ENCODE results near the gene PRCD. TPM values are rescaled to one million over a fixed set of nuclear protein-coding genes. Genes with fewer than 3 reads are reported as not detected.
"Not testable (repeated sequence)": the region's sequence is repeated elsewhere in the genome, so short reads cannot be mapped to it uniquely, and the experiment has no call there.

PRCD gene
- total and polyA plus RNA-seq, 5 experiments from 2014 or later = 4.0 to 11.4 (median 5.3) TPM

DNA sequence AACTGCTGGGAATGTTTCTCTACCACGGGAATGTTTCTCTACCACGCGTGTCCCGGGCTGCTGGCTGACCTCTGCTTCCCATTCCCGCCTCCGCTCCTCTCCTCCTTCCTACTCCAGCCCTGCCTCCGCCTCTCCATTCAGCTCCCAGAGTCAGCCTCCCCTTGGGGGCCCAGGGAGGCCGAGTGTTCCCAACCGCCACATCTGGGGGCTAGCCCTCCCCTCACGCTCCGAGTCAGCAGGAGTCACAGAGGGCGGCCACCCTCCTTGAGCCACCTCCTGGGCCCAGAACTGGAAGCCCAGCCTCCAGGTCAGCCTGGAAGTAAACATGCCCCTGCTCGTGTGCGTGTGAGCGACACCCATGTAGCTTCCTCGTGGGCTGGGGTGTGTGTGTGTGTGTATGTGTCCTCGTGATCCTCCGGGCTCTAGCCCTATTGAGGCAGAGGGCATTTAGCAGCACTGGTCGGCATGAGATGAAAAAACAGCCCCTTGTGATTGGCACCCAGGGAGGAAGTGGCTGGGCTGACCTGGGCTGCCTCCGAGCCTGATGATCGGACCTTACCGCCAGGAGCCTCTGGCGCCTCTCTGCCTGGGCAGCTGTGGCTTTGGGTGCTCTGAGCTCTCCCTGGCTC lies 9.6 kb upstream of the PRCD start:
- peak overlapping the region in 7 of 10 donors; percentile 18 to 76 (median 66) for H3K4me3 Mint-ChIP-seq
- POLR2A ChIA-PET = interaction anchor here (0.6 to 3.6 kb wide), 6 partner anchors 8 to 27 kb away, joined by 3 to 46 read pairs (median 16); partner anchors contain the start of genes CYGB and PRCD
- DNase-seq = peak in 1 of 10 donors; percentile 38
- no peaks in the 10 kb centered on the region for H3K9me3 Mint-ChIP-seq
- H3K4me1 Mint-ChIP-seq = peaks cover 18 to 54% (median 45%) of the 10 kb centered on the region in 4 donors
- H3K27me3 Mint-ChIP-seq = no peaks in the 10 kb centered on the region
- H3K27ac Mint-ChIP-seq = peak overlapping the region; percentile 74 to 97 (median 91)
- H3K36me3 Mint-ChIP-seq = peaks cover 0 to 2% (median 0%) of the 10 kb centered on the region in 3 donors
- no peak for ATAC-seq

DNA sequence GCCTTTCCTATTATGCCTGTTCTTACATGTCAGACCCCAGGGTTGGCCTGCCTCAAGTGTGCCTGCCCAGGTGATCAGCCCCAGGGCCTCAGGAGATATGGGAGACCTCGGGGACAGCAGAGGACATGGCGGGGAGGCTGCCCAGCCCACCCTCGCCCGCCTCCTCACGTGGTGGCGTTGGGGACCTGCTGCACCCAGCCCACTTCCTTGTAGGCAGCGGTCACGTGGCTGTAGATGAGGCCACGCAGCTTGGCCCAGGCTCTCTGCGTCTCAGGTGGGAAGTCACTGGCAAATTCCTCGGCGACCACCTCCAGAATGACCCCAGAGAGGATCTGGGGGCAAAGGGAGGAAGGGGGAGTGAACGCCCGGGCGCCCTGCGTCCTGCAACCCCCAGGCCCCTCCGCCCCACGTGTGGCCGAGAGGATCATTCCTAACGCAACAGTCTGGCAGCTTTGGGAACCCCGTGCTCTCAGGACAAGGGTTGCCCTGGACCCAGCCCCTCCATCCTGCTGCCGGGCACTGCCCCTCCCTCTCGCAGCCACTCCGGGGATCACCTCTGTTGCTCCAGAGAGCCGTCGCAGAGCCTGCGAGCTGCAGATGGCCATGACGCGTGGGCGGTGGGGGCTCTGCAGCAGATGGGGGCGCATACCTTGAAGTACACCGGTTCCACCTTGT lies 8.9 kb upstream of the PRCD start:
- peak overlapping the region in 6 of 10 donors; percentile 18 to 76 (median 54) for H3K4me3 Mint-ChIP-seq
- peaks cover 0 to 2% (median 0%) of the 10 kb centered on the region in 3 donors for H3K36me3 Mint-ChIP-seq
- no peaks in the 10 kb centered on the region for H3K27me3 Mint-ChIP-seq
- no peaks in the 10 kb centered on the region for H3K9me3 Mint-ChIP-seq
- DNase-seq = no peak
- H3K4me1 Mint-ChIP-seq = peaks cover 19 to 59% (median 48%) of the 10 kb centered on the region in 4 donors
- POLR2A ChIA-PET = interaction anchor here (1.8 kb wide), 1 partner anchor 9 kb away, joined by 5 read pairs; no protein-coding TSS in a partner anchor
- ATAC-seq = no peak
- H3K27ac Mint-ChIP-seq = peak overlapping the region in 9 of 10 donors; percentile 80 to 97 (median 90)

DNA sequence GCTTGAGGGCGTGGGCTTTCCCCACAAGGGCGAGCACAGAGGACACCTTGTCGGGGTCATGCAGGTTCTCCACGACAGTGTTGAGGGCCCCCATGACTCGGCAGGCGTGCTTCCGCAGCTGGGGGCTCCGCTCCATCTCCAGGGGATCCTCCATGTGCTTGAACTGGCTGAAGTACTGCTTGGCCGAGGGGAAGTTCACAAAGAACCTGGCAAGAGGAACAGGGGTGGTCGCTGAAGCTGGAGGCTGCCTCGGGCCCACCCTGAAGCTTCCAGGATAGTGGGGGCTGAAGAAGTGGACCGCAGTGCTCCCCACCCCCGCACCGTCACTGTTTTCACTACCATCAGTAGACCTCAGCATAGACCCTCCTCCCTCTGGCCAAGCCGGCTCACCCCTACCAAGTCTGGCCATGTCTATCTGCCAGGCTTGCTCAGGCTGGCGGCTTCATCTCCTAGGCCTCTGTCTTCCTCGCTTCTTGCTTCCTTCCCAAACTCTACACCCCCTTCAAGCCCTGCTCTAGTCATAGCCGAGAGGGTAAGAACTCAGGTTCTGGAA lies 8.3 kb upstream of the PRCD start:
- ATAC-seq (no peak), DNase-seq (no peak)
- Mint-ChIP-seq H3K27ac (peak overlapping the region; percentile 59 to 95 (median 88)), H3K4me3 (peak overlapping the region in 5 of 10 donors; percentile 0 to 69 (median 39)), H3K4me1 (peaks cover 19 to 65% (median 48%) of the 10 kb centered on the region in 4 donors), H3K27me3 (peaks cover 0 to 2% (median 0%) of the 10 kb centered on the region in 5 donors), H3K36me3 (peaks cover 0 to 2% (median 0%) of the 10 kb centered on the region in 3 donors), H3K9me3 (no peaks in the 10 kb centered on the region)
- POLR2A ChIA-PET = interaction anchor here (0.7 to 1.8 kb wide), 2 partner anchors 9 to 150 kb away, joined by 3 to 5 read pairs; no protein-coding TSS in a partner anchor

DNA sequence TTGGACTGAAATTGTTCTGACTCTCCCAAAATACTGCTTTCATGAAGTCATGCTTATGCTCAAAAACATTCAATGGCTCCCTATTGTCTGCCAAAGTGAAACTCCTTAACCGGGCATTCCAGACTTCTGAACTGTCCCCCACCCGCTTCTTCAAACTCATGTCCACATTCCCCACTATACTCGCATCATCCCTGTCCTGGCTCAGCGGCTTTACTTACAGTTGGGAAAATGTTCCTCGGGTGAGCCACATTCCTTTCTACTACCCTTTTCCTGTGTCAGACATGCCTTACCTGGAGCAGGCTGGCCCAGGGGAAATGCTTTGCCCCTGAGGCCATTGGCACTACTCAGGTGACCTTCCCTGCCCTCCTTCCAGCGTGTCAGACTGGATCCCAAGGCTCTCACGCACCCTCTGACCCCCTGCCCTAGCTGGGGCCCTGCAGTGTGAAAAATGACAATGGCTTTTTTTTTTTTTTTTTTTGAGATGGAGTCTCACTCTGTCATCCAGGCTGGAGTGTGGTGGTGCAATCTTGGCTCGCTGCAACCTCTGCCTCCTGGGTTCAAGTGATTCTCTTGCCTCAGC lies 7.7 kb upstream of the PRCD start:
- H3K27ac Mint-ChIP-seq = peak overlapping the region; percentile 59 to 95 (median 88)
- peak overlapping the region in 4 of 10 donors; percentile 0 to 69 (median 47) for H3K4me3 Mint-ChIP-seq
- POLR2A ChIA-PET = interaction anchor here (0.7 kb wide), 2 partner anchors 124 to 151 kb away, joined by 3 to 5 read pairs; no protein-coding TSS in a partner anchor
- peaks cover 0 to 2% (median 0%) of the 10 kb centered on the region in 3 donors for H3K36me3 Mint-ChIP-seq
- no peaks in the 10 kb centered on the region for H3K9me3 Mint-ChIP-seq
- ATAC-seq (no peak), DNase-seq (no peak)
- H3K4me1 Mint-ChIP-seq = peaks cover 18 to 67% (median 49%) of the 10 kb centered on the region in 4 donors
- peaks cover 0 to 4% (median 0%) of the 10 kb centered on the region in 5 donors for H3K27me3 Mint-ChIP-seq

DNA sequence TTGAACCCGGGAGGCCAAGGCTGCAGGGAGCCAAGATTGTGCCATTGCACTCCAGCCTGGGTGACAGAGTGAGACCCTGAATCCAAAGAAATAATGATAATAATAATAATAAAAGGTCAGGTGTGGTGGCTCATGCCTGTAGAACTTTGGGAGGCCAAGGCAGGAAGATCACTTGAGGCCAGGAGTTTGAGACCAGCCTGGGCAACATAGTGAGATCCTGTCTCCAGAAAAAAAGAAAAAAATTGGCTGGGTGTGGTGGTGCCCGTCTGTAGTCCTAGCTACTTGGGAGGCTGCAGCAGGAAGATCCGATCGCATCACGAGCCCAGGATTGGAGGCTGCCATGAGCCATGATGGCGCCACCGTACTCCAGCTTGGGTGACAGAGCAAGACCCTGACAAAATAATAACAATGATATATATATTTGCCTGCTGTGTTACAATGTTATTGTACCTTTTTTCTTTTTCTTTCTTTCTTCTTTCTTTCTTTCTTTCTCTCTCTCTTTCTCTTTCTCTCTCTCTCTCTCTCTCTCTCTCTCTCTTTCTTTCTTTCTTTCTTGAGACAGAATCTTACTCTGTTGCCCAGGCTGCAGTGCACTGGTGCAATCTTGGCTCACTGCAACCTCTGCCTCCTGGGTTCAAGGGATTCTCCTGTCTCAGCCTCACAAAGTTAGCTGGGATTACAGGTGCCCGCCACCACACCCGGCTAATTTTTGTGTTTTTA lies 6.0 kb upstream of the PRCD start:
- POLR2A ChIA-PET, DNase-seq, H3K36me3 Mint-ChIP-seq, H3K4me3 Mint-ChIP-seq, H3K27me3 Mint-ChIP-seq, ATAC-seq, H3K9me3 Mint-ChIP-seq: not testable (repeated sequence)
- Mint-ChIP-seq H3K27ac (peak overlapping the region in 4 of 10 donors; percentile 37 to 69 (median 58)), H3K4me1 (peaks cover 10 to 56% (median 37%) of the 10 kb centered on the region in 4 donors)

DNA sequence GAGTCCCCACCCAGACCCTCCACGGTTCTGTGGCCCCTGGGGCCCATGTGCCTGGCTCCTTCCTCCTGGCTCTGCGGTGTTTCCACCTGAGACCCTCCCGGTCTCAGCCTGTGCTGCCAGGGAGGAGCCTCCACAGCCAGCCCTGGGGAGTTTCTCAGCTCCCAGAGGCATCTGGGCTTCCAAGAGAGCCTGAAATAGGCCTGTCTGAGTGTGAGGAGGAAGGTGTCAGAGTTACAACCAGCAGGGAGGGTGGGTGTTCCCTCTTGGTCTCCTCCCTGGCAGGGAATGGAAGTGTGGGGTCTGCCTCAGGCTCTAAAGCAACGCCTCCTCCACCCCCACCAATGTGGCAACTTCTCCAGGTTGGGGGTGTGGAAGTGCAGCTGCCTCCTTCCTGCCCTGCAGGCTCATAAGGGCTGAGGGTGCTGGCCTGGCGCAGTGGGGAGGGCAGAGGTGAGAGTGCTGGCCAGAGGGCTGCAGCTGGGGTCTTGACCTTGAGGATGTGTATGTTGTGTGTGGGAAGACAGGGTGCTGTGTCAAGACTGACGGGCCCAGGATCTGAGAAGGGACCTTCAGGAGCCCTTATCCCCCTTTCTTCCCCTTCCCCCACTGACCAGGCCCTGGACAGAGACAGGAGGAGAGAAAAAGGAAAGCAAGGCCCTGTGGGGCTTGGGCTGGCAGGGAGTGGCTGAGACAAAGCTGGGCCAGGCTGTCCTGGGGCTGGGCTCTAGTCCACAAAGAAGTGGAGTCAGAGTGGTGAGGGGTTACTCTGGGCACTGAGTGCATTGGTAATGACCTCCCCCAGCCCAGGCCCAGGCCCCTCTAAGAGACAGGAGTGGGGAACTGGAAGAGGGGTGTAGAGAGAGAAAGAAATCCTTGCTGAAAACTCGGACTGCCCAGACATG lies 4.8 kb upstream of the PRCD start:
- Mint-ChIP-seq H3K36me3 (peaks cover 0 to 2% (median 0%) of the 10 kb centered on the region in 3 donors), H3K4me1 (peaks cover 14 to 53% (median 36%) of the 10 kb centered on the region in 4 donors), H3K4me3 (peak overlapping the region in 6 of 10 donors; percentile 5 to 65 (median 28)), H3K27ac (peak overlapping the region in 6 of 10 donors; percentile 8 to 91 (median 58)), H3K27me3 (peaks cover 0 to 15% (median 5%) of the 10 kb centered on the region in 5 donors), H3K9me3 (no peaks in the 10 kb centered on the region)
- ATAC-seq (no peak), DNase-seq (peak in 1 of 10 donors; percentile 57)
- POLR2A ChIA-PET = no interaction called here

DNA sequence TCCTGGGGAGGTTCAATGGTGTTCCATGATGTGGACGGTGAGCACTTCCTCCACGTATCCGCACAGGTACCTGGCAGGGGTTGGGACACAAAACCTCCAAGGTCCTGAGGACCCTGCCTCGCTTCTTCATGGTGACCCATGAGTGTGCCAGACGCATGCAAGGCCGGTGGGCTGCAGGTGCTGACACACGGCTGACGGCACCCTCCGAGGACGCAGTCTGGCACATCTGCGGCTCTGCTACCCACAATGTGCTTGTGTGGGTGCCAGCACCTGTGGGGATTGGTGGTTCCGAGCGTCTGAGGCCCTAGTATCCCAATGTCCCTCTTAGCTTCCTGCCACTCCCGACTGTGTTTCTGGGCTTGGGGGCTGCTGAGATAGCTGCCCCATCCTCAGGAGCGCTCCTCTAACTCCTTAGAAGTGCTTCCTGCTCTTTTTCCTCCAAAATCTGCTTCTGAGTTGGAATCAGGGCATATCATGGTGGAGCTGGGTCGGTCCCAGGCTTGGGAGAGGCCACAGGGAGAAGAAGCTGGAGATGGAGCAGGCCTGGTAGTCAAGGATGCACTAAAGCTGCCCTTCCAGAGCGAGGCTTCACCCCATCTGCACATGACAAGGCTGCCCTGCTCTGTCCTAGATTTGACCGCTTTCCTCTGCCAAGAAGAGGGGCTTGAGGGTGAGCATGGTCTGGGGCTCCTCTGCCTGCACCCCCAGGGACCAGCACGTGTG lies 3.9 kb upstream of the PRCD start:
- peak overlapping the region in 5 of 10 donors; percentile 43 to 74 (median 64) for H3K4me3 Mint-ChIP-seq
- ATAC-seq (no peak), DNase-seq (peak in 1 of 10 donors; percentile 22)
- H3K27ac Mint-ChIP-seq = peak overlapping the region in 5 of 10 donors; percentile 8 to 70 (median 57)
- H3K27me3 Mint-ChIP-seq = peaks cover 0 to 17% (median 5%) of the 10 kb centered on the region in 5 donors
- H3K9me3 Mint-ChIP-seq = no peaks in the 10 kb centered on the region
- H3K4me1 Mint-ChIP-seq = peaks cover 13 to 48% (median 36%) of the 10 kb centered on the region in 4 donors
- H3K36me3 Mint-ChIP-seq = peaks cover 0 to 2% (median 0%) of the 10 kb centered on the region in 3 donors
- POLR2A ChIA-PET = interaction anchor here (0.7 to 5.3 kb wide), 6 partner anchors 7 to 21 kb away, joined by 3 to 46 read pairs (median 8); no protein-coding TSS in a partner anchor

DNA sequence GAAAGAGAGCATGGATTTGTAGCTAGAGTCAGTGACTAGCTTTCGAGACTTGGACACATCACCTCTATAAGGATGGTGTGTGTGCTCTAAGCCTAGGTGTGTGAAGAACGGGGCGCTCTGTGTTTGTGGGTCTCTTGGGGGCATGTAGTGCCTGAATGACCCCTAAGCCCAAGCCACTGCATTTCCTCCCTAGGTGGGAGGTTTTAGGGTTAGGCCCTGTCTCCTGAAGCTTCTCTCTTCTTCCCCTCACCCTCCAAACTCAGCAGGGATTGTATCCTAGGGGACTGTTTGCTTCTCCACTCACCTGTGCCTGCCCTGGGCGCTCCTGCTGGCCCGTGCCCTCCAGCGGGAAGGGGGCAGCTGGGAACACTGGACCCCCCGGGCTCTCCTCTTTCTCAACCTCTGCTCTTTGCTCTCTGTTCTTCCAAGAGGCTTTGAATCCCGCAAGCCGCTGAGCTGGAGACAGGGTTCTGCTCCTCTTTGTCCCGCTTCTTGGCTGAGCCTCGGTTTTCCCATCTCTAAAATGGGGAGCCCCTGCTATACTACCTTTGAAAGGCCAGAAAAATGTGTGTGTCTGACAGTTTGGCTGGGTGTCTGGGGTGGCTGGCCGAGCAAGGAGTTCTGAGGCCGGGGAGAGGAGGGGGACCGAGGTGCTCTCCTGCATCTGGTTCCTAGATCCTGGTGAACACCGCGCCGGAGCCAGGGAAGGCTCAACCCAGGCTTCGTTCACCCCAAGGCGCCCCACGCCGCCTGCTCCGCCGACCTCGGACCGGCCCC lies 3.1 kb upstream of the PRCD start:
- no peak for ATAC-seq
- POLR2A ChIA-PET = interaction anchor here (0.7 to 5.3 kb wide), 7 partner anchors 8 to 21 kb away, joined by 3 to 46 read pairs (median 7); no protein-coding TSS in a partner anchor
- no peaks in the 10 kb centered on the region for H3K9me3 Mint-ChIP-seq
- peaks cover 0 to 2% (median 0%) of the 10 kb centered on the region in 3 donors for H3K36me3 Mint-ChIP-seq
- peaks cover 0 to 17% (median 5%) of the 10 kb centered on the region in 5 donors for H3K27me3 Mint-ChIP-seq
- peak in 1 of 10 donors; percentile 32 for DNase-seq
- H3K27ac Mint-ChIP-seq = peak overlapping the region in 3 of 10 donors; percentile 53 to 70 (median 67)
- peak overlapping the region; percentile 28 to 74 (median 55) for H3K4me3 Mint-ChIP-seq
- peaks cover 12 to 46% (median 36%) of the 10 kb centered on the region in 4 donors for H3K4me1 Mint-ChIP-seq

DNA sequence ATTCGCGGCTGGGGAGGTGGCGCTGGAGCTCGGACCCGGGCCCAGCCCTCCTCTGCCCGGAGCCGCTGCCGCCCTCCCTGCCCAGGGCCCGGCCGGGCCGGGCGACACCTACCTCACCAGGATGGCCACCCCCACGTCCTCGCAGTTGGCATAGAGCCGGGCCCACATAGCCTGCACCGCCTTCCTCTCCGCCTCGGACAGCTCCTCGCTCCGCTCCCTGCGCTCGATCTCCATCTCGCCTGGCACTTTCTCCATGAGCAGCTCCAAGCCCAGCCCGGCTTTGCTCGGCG lies 2.6 kb upstream of the PRCD start:
- POLR2A ChIA-PET = interaction anchor here (1.2 to 5.3 kb wide), 5 partner anchors 9 to 22 kb away, joined by 3 to 46 read pairs (median 9); no protein-coding TSS in a partner anchor
- Mint-ChIP-seq H3K36me3 (peaks cover 0 to 2% (median 0%) of the 10 kb centered on the region in 3 donors), H3K9me3 (no peaks in the 10 kb centered on the region), H3K27ac (peak overlapping the region in 1 of 10 donors; percentile 40), H3K27me3 (peaks cover 0 to 19% (median 7%) of the 10 kb centered on the region in 5 donors), H3K4me1 (peaks cover 9 to 44% (median 33%) of the 10 kb centered on the region in 4 donors), H3K4me3 (peak overlapping the region in 8 of 10 donors; percentile 52 to 81 (median 62))
- no peak for DNase-seq
- peak in 1 of 2 donors; percentile 24 for ATAC-seq
